GM12892 (cell line): ENCODE data around the gene PFN3.
A peak's percentile ranks its signal among the peaks of the same experiment; 100 is the strongest.

Source experiments
- POLR2A ChIP-seq: IDR thresholded peaks from 2 replicates; pipeline ENCODE4 v1.6.1; 2011; ENCODE audit warnings: low read depth, low read length, control low read depth
- POLR2AphosphoS5 ChIP-seq: IDR thresholded peaks from 2 replicates; pipeline ENCODE4 v1.6.1; 2011; ENCODE audit warnings: low read depth, low read length, control low read depth
- TAF1 ChIP-seq: IDR thresholded peaks from 2 replicates; pipeline ENCODE4 v1.6.1; 2011; ENCODE audit warnings: low read depth, mild to moderate bottlenecking, control low read depth, low read length, borderline replicate concordance

GRCh38 chr5:177445052-177445916 lies 44.8 kb upstream of the PFN3 start:
- TF ChIP-seq TAF1: no peak
- no peak for TF ChIP-seq POLR2AphosphoS5
- peak; percentile 44; the same call in 1 of the 2 replicates for TF ChIP-seq POLR2A
